GM18499 (cell line): ENCODE measurements around the gene HDAC1.
"Not testable (repeated sequence)": the region's sequence is repeated elsewhere in the genome, so short reads cannot be mapped to it uniquely, and the experiment has no call there.

ENCODE experiments used
- ATAC-seq: cut with Tn5 transposase; IDR thresholded peaks from one replicate; pipeline ENCODE4 v1.9.1; 2021; ENCODE audit warnings: moderate number of reproducible peaks; ENCODE audit not compliant: insufficient read depth, unreplicated experiment

Gene HDAC1

DNA sequence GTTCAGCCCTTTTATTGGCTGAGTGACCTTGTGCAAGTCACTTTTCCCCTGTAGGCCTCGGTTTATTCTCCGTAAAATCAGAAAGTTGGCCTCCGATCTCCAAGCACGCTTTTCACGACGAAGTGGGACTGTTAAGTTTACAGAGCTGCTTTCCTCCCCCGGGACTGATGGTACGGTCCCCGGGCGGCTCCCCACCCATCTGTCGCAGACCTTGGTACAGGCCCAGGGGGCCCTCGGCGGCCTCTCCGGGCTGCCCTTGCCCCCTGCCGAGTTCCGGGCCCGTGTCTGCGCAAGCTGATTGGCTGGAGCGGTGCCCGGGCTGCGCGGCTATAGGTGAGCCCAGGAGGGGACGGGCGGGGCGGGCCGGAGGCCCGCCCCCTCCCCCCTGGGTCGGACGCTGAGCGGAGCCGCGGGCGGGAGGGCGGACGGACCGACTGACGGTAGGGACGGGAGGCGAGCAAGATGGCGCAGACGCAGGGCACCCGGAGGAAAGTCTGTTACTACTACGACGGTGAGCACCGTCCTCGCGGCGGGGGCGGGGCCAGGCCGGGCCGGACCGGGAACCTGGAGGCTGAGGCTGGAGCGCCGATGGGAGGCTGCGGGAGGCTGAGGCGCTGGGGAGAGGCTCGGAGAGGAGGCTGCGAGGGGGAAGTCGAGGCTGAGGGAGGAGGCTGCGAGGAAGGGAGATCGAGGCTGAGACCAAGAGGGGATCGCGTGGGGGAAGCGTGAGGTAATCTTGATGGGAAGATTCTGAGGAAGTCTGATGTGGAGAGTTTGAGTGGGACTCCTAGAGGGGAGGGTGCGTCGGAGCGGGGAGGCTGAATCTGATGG, at the start of gene HDAC1:
Gene HDAC1, plus strand, starts transcription at position 376 of the 831 bp plus-strand sequence. Its CDS starts 87 bp downstream, at position 463.
- ATAC-seq: peak; percentile 76

DNA sequence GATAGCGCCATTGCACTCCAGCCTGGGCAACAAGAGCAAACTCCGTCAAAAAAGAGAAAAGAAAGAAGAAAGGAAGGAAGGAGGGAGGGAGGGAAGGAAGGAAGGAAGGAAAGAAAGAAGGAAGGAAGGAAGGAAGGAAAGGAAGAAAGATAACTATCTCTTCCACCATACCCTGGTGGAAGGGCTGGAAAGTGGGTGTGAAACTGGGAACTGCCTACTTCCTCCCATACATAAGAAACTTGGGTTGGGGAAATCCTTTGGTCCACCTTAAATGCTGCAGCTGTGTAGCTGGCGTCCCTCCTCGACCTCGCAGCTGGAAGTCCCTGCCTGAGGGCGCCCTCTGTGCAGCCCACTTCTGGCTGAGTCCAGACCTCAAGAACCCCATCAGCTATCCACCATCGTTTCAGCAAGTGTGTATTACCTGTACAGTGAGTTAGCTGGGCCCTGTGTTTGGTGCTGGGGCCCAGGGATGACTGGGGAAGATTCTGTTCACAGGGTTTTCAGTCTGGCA, 49.5 kb upstream of the HDAC1 start:
- no peak for ATAC-seq

DNA sequence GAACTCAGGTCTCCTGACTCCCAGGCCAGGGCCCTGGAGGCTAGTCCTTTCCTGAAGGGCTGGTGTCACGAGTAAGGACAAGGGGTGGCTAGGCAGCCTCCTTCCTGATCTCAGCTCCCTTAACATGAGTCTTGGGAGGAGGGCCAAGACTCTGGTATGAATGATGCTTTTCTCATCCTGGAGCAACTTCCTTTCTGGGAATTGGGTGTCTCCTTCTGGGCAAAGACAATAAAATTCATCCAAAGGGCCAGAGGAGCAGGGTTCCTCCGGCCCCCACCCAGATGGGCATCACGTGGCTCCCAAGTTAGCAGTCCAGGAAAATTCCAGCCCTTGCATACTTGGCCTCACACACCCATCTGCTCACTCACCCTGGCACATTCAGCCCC, 45.0 kb upstream of the HDAC1 start, which contains the start of gene FAM167B:
Gene FAM167B, plus strand, starts transcription at position 335 of the 386 bp plus-strand sequence. CDS start 200 bp downstream, outside the sequence.
- ATAC-seq: no peak

DNA sequence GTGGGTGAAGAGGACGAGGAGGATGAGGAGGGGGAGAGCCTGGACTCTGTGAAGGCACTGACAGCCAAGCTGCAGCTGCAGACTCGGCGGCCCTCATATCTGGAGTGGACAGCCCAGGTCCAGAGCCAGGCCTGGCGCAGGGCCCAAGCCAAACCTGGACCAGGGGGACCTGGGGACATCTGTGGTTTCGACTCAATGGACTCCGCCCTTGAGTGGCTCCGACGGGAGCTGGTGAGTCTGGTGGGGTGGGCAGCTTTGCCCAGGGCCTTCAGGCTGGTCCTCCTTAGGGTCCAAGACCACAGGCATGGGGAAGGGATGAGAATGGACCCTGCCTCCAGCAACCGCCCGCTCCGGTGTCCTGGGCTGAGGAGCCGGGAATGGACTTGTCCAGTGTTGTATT, 44.4 kb upstream of the HDAC1 start:
- ATAC-seq: no peak

DNA sequence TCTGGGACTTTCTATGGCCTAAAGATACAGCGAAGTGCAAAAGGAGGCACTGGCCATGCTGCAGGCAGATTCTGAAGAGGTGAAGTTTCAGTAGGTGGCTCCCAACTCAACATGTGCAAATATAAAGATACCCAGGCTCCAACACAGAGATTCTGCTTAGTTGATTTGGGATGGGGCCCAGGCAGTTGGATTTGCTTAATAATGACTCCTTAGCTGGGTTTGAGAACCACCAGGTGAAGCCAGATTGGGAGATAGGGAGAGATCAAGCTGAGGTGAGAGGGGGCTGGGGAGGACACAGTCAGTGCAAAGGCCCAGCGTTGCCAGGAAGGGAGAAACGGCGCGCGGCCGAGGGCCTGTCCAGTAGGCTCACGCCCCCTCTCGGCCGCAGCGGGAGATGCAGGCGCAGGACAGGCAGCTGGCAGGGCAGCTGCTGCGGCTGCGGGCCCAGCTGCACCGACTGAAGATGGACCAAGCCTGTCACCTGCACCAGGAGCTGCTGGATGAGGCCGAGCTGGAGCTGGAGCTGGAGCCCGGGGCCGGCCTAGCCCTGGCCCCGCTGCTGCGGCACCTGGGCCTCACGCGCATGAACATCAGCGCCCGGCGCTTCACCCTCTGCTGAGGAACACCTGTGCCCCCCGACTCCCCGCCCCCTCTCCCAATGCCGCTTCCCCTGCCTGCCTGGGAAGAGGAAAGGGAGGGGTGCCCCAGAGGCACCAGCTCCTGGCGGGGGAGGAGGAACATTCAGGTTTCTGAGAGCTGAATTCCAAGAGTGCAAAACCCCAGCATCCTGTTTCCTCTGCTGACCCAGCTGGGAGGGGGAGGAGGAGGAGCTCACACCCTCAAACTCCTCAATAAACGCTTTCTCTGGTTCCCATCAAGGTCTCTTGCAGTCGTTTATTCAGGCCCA, 43.6 kb upstream of the HDAC1 start:
- no peak for ATAC-seq

DNA sequence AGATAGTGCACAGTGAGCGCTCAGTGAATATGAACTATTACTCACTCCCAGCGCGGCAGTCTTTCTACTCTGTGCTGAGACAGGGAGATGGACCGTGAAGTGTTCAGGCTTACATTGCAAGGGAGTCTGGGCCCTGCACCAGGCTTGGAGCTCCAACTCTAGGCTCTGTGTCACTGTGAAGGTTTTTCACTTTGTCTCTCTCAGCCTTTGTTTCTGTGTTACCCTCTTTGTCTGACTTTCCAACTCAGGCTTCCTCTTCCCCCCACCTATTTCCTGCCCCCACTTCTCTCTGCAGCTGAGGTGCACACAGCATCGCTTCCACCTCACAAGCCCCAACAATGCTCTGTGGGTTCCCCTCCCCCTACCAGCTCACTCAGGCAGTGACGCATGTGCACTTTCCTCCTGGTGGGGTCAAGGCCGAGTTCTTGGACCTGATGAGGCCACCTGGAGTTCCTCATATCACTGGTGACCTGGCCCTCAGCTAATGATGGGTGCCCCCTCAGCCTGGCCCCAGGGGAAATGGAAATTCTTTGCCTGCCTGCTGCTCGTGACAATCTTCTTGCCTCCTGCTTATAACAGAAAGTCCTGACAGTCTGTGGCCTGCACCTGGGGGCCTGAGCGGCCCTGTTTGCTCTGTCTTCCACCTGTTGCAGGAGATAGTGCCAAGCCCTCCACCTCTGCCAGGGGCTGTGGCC, 41.9 kb upstream of the HDAC1 start:
- peak; percentile 42 for ATAC-seq

DNA sequence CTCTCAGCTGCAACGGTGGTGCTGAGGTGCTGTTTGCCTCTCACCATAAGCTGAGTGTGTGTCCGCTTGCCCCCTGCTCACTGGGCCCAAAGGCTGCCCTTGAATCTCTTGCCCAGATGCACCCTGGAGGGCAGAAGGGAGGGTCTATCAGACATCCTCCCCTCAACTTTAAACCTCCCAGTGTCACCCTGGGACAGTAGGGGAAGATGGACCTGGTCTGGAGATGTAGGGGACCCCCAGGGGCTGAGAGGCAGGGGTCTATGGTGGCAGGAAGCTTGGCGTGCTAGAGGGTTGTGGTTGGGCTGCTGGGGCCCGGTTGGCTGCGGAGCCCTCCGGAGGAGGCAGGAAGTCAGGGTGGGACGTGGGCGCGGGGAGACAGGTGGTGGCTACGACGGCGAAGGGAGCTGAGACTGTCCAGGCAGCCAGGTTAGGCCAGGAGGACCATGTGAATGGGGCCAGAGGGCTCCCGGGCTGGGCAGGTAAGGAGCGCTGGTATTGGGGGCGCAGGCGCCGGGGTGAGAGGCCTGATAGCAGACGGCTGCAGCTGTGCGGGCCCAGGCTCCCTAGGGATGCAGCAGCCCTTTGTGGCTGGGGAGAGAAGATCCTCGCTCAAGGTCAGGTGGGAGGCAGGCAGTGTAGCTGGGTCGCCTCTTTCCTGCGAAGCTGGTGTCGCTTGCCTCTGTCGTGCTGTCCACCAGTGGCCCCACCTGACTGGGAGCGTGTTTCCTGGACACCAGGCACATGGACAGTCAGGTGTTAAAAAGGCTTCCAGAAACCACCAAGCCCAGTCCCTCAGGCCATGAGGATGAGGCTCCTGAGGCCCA, 40.8 kb upstream of the HDAC1 start, which contains the start of gene LCK:
Gene LCK, plus strand, starts transcription at position 373 of the 824 bp plus-strand sequence. CDS start 23,065 bp downstream, outside the sequence.
- ATAC-seq: no peak

DNA sequence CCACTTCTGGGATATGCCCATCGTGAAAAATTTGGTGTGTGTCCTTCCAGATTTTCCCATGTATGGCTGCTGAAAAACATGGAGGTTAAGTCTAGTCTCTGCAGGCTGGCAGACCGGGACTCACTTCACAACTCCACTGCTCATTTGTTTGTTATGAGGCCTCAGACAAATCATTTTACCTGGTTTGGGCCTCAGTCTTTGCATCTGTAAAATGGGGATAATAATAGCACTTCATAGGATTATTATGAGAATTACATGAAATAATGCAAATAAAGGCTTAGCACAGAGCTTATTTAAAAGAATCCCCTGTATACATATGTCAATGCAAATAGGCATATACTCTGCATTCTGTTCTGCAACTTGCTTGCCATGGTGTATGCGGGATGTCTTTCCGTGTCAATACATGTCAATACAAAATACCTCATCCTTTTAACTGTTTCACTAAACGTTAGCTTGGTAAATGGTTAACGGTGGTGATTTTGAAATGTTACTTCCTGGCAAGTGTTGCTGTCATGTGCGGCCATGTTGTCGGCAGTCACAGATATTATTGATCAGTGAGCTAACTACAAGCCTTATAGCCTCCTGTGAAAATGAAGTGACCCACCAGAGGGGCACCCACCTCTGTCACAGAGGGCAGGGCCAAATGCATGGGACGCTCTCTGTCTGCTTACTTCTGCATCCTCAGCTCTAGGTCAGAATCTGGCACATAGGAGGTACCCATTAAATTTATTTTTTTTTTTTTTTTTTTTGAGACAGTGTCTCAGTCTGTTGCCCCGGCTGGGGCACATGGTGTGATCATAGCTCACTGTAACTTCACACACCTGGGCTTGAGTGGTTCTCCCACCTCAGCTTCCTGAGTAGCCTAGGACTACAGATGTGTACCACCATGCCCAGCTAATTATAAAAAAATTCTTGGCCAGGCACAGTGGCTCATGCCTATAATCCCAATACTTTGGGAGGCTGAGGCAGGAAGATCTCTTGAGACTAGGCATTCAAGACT, 36.5 kb upstream of the HDAC1 start:
- ATAC-seq: no peak

DNA sequence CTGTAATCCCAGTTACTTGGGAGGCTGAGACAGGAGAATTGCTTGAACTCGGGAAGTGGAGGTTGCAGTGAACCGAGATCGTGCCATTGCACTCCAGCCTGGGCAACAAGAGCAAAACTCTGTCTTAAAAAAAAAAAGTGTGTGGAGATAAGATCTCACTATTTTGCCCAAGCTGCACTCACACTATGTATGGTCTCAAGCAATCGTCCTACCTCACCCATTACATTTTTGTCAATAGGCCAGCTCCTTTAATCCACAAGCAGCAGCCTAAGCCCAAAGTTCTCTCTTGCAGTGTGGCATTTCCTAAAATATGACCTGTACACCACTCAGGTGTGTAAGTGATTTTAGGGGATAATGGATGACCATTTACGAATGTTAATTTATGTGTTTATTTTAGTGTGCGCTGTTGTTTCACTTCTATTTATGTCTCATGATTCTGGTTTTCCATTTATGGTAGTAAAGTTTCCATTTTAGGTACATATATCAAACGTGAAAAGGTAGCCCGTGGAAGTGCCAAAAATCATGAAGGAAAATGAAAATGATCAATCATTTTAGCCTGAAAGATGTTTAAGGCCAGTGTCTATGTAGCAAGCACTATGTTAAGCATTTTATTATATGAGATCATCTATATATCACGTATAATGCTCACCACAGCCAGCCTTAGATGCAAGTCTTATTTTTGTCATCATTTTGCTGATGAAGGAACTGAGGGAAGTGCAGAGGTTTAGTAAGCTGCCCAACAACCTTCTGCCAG, 35.2 kb upstream of the HDAC1 start:
- no peak for ATAC-seq

DNA sequence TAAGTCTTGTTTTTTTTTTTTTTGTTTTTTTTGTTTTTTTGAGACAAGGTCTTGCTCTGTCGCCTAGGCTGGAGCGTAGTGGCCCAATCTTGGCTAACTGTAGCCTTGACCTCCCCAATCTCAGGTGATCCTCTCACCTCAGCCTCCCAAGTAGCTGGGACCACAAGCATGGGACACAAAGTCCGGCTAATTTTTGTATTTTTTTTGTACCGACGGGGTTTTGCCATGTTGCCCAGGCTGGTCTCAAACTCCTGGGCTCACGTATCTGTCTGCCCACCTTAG, 34.7 kb upstream of the HDAC1 start:
- no peak for ATAC-seq

DNA sequence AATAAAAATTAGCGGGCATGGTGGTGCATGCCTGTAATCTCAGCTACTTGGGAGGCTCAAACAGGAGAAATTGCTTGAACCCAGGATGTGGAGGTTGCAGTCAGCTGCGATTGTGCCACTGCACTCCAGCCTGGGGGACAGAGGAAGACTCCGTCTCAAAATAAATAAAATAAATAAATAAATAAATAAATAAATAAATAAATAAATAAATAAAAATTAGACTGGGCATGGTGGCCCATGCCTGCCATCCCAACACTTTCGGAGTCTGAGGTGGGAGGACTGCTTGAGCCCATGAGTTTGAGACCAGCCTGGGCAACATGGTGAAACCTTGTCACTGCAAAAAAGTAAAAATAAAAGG, 28.7 kb upstream of the HDAC1 start:
- not testable (repeated sequence) for ATAC-seq

DNA sequence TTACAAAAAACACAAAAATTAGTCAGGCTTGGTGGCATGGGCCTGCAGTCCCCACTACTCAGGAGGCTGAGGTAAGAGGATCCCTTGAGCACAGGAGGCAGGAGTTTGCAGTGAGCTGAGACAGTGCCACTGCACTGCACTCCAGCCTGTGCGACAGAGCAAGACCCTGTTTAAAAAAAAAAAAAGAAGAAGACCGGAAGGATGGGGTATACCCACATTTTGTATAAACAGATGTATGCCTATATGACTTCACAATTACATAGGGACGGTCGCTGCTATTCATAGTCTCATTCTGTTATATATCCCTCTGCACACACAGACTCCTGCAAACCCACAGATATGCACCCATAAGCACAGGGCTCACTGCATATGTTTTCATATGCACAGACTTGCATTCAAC, 28.1 kb upstream of the HDAC1 start:
- no peak for ATAC-seq

DNA sequence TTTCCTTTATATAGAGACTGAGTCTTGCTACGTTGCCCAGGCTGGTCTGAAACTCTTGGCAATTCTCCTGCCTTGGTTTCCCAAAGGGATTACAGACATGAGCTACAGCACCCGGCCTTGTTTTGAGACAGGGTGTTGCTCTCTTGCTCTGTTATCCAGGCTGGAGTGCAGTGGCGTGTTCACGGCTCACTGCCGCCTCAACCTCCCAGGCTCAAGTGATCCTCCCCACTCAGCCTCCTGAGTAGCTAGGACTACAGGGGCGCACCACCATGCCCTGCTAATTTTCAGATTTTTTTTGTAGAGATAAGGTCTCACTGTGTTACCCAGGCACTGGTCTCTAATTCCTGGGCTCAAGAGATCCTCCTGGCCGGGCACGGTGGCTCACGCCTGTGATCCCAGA, 26.0 kb upstream of the HDAC1 start:
- no peak for ATAC-seq

DNA sequence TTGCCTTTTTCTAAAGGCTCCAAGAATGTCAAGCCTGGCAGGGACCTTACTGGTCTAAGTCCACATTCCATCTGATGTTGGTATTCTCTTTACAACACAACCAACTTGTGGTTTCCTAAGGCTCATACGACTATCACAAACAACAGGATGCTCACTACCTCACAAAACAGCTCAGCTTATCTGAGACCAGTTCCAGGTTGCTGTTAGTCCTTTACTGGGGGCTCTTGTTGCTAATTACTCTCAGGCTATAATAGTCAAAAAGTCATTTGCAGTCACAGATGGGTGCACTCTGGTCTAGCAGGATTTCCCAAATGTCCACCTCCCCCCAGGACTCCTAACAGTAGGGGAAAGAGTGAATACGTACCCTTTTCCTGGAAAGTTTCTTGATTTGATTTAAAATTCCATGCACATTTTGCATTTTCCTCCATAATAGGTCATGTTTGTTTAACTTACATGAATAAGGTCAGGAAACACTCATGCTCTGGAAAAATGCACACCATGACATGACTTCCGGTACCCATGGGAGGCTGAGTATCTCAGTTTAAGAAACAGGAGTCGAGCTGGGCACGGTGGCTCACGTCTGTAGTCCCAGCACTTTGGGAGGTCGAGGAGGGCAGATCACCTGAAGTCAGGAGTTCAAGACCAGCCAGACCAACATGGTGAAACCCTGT, 24.8 kb upstream of the HDAC1 start:
- no peak for ATAC-seq

DNA sequence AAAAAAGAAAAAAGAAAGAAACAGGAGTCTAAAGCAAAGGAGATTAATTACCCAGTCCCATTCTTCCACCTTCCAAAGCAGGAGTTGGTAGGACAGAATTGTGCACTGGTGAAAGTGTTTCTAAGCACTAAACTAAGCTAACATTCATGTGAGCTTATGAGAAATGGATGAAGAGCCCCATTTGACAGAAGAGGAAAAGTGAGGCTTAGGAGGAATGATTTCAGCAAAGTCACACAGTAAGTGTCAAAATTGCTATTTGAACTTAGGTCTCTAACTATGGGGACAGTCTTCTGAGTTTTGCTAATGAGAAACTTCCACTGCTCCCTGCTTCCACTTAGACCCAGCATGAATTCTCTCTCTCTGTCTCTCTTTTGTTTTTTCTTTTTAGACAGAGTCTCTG, 22.1 kb upstream of the HDAC1 start:
- no peak for ATAC-seq

DNA sequence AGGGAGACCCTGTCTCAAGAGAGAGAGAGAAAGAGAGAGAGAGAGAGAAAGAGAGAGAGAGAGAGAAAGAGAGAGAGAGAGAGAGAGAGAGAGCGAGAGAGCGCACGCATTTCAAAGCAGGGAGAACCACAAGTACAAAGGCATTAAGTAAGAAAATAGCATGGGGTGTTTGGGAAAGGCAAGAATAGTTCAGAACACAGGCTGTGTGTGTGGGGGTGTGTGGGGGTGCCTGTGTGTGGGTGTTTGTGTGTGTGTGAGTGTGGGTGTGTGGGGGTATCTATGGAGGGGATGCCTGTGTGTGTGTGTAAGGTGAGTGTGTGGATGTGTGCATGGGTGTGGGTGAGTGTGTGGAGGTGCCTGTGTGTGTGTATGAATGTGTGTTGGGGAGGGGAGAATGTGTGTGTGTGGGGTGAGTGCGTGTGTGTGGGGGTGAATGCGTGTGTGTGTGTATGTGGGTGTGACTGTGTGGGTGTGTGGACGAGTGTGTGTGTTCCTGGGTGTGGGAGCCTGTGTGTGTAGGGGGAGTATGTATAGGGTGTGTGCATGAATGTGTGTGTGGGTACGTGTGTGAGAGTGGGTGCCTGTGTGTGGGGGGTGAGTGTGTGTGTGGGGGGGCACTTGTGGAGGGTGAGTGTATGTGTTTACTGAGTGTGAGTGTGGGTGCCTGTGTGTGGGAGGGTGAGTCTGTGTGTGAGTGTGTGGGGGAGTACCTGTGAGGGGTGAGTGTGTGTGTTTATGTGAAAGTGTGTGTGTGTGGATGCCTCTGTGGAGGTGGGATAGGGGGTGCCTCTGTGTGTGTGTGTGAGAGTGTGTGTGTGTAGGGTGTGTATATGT, 19.1 kb upstream of the HDAC1 start:
- ATAC-seq: no peak
